ENCODE data around the gene KRAS.
"Not testable (repeated sequence)": the region's sequence is repeated elsewhere in the genome, so short reads cannot be mapped to it uniquely, and the experiment has no call there.

The KRAS gene

DNA sequence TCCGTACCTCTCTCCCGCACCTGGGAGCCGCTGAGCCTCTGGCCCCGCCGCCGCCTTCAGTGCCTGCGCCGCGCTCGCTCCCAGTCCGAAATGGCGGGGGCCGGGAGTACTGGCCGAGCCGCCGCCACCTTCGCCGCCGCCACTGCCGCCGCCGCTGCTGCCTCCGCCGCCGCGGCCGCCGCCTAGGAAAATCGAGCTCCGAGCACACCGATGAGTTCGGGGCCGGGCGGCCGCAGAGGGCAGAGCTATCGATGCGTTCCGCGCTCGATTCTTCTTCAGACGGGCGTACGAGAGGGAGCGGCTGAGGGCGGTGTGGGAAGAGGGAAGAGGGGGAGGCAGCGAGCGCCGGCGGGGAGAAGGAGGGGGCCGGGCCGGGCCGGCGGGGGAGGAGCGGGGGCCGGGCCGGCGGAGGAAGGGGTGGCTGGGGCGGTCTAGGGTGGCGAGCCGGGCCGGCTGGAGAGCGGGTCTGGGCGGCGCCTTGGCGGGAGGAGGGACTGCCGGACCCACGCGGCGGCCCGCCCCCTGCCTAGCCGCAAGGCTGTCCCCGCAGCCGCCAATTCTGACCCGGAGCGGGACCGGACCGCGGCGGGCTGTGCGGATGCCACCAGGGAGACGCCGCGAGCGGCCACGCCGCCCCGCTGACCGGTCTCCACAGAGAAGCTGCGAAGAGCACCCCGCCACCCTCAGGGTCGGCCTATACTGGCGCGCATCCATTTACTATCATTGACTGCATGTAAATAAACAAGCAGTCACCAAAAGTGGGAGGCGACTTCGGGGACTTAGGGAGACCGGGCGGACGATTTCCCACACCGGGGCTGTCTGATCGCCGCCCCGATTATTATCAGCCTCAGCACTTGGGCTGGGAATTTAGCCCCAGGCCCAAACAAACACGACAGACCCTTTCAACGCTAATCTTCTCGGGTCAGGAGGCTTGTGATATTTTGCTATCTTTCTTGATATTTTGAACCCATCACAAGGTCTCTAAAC lies at the start of gene KRAS:
Gene KRAS (minus strand): TSS at position 186 of the 987 bp plus-strand sequence.
- peak; percentile 95 for DNase-seq

DNA sequence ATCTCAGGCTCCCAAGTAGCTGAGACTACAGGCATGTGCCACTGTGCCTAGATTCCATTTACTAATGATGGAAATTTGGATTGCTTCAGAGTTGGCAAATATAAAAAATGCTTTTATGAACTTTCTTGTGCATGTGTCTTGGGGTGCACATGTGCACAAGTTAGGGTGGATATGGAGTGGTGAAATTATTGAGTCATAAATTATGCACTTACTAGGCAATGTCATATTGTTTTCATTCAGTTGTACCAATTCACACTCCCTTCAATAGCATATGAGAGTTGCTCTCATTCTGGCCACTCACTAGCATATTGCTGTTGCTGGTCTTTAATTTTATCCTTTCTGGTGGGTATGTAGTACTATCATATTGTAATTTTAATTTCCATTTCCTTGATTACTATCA lies 45.7 kb upstream of the KRAS start:
- no peak for DNase-seq

DNA sequence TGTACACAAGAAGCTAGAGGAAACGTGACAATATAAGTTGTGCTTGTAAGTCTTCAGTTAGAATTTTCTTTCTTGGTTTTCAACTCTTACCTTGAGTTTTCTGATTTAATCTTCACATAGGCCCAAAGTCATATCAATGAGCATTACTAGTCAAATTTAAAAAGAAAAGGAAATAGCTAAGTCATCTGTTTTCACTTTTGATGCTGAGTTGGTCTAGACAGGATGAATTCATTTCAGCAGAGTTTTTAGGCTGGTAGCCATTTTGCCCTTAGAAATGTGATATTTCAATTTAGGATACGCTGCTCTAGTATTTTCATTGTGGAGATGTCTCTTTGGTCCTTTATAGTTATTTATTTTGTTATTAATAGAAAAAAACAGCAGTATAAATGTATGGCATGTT lies 44.6 kb upstream of the KRAS start:
- DNase-seq = no peak

- peak; percentile 3 for DNase-seq
These were observed 42.9 kb upstream of the KRAS start for GRCh38 chr12:25293653-25294052.

DNA sequence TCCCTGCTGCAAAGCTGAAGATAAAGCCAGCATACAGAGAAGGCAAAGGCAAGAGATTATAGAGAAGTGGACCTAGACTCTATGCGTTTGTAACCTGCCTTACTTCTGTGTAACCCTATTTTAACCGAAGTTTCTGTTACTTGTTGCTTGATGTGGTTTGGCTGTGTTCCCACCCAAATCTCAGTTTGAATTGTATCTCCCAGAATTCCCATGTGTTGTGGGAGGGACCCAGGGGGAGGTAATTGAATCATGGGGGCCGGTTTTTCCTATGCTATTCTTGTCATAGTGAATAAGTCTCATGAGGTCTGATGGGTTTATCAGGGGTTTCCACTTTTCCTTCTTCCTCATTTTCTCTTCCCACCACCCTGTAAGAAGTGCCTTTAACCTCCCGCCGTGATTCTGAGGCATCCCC lies 42.1 kb upstream of the KRAS start:
- DNase-seq = not testable (repeated sequence)

DNA sequence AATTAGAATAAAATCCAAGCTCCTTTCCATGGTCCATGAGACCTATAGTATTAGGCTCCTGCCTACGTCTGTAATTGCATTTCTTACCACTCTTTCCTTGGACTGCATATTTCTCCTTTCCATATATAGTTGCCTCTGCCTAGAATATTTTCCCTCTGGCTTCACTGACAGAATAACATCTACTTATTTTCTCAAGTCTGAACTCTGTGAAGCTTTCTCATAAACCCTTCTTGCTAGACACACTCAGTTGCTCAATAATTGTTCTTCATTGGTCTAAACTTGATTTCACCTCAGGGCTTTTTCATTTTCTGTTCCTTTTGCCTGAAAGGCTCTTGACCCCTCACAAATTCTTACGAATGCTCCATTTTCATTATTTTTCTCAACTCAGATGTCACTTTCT lies 36.9 kb upstream of the KRAS start:
- no peak for DNase-seq

DNA sequence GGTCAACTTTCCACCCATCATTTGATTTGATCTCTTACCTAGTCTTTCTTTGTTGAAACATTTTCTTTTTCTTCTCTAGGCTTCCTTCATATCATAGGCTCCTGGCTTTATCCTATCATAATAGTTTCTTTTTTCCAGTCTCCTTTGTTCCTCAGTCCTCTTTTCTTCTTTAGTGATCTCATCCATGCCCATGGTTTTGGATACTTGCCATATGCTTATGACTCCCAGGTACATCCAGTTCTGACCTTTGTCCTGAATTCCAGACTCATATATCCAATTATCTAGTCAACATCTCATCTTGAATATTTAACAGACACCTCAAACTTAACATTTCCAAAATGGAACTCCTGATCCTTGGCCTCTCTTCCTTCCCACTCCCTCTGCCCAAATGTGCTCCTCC lies 36.1 kb upstream of the KRAS start:
- no peak for DNase-seq

GRCh38 chr12:25284024-25284423 lies 33.3 kb upstream of the KRAS start:
- no peak for DNase-seq

DNA sequence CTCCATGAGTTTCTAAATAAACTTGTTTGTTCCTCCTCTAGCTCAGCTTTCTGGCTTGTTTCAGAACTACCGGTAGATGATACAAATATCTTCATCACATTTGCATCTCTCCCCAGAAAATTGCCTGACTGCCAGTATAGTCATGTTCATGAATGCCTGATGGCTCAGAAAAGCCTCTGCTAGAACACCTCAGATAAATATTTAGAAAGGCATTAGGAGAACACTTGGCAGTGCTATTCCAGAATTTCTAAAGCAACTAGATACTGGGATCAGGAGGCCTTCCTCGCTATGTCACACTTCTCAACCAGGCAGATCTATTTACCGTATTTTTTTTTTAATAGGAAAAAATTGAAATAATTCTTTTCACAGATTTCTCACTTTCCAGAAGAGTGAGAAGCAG lies 32.3 kb upstream of the KRAS start:
- DNase-seq = no peak

DNA sequence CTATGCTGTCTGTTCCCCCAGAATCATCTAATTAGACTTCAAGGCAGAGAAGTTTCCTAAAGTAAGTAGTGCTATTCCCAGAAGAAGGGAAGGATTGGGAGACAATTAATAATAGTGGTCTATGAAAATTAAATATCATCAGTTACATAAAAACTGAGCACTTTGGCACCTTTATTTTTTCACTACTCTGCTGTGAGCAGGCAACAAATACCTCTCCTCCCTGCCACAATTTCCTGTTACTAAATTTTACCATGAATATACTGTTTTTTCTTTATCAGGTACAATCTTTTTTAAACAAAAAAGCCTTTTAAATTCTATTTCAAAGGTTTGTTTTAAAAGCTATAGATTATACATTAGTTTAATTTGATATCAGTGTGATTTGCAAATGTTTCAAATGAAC lies 29.4 kb upstream of the KRAS start:
- no peak for DNase-seq

DNA sequence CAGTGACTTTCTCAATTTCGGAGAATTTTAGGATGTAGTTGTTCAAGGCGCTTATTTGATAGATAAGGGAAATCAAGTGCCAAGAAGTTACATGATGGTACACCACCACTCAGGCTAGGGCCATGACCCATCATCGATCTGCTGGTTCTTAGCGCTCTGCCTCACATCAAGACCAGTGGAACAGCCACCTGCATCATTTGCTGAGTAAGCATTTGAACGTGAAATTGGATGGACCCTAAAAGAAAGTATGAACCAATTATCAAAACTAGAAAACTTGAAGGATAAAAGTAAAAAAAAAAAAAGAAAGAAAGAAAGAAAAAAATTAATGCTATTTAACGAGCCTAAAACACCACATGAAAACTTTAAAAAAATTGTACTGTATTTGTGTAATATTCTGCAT lies 27.5 kb upstream of the KRAS start:
- DNase-seq = no peak

GRCh38 chr12:25276199-25276937 lies 25.6 kb upstream of the KRAS start:
- DNase-seq = peak; percentile 58

DNA sequence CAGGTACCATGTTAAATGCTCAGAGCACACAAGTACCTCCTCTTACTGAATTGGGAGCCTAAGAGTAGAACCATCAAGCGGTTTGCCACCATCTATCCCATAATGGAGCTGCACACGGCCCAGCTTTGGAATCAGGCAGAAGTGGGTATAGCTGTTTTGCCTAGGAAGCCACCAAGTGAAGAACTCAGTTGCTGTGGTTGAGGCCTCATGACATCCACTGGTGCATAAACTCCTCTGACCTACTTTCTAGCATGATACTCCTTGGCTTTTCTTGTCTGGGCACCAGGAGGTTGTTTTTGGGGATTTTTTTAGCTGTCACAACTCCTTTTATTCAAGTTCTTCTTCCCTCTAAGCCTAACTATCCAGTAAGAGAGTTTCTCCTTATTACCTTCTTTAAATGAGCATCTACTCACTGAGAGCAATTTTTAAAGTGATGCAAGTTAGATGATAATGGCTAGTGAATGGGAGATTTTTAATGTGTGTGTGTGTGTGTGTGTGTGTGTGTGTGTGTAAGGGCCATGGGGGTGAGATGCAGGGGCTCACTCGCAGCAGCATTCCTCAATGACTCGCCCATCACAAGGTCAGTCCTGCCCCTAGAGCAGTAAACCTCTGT lies 20.9 kb upstream of the KRAS start:
- no peak for DNase-seq

GRCh38 chr12:25269701-25270100 lies 19.0 kb upstream of the KRAS start:
- no peak for DNase-seq

GRCh38 chr12:25266497-25266896 lies 15.8 kb upstream of the KRAS start:
- no peak for DNase-seq

- DNase-seq = no peak
These were observed 14.1 kb upstream of the KRAS start for GRCh38 chr12:25264862-25265261.

- no peak for DNase-seq
These were observed 13.4 kb upstream of the KRAS start for GRCh38 chr12:25264114-25264513.

- DNase-seq = no peak
These were observed 12.9 kb upstream of the KRAS start for GRCh38 chr12:25263594-25263993.

DNA sequence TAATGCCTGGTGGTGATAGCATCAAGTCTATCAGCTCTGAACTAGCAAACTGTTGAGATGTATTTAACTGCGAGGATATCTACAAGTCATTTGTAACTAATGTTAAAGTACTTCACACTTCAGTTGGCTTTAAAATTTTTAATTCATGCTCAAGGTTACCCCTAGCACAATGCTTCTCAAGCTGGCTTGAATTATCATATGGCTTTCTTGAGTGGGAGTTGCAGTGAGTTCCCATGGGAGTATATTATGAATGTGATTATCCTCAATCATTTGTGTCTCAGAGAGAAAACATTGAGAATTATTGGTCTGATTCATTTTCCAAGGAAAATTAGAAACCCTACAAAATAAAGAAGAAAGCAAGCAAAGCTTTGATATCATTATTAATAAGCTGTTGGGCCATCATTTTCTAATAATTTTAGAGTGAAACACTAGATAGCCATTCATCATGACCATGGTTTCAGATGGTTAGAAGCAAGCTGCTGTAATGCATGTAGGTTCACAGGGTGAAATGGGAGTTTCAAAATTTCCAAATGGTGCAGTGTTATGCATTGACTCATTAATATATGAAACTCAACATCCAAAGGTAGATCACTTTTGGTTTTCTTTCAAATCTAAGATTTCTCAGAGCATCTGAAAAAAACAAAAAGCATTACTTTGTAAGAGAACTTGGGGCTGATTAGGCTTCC lies 11.8 kb upstream of the KRAS start:
- no peak for DNase-seq

DNA sequence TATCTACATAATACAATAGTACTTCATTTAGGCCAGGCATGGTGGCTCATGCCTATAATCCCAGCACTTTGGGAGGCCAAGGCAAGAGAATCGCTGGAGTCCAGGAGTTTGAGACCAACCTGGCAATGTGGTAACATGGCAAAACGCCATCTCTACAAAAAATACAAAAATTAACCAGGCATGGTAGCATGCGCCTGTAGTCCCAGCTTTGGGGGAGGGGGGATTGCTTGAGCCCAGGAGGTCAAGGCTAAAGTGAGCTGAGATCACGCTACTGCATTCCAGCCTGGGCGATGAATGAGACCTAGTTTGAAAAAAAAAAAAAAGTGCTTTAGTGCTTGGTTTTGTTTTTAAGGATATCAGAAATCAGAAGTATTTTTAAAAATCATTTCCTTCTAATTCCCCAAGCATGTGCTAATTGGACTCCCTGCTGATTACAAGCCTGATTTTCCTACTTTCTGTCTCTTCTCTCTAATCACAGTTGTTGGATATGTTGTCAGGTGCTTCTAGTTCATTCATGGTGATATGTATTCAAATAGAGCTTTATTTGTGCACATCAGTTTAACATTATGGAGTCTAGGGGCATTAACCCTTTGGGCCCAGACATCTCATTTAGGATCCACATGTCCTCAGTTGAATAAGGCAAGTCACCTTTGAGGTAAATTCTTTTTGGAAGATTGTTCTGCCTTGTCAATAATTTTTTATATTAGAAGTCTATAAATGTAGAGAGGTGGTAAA lies 7.0 kb upstream of the KRAS start:
- no peak for DNase-seq

DNA sequence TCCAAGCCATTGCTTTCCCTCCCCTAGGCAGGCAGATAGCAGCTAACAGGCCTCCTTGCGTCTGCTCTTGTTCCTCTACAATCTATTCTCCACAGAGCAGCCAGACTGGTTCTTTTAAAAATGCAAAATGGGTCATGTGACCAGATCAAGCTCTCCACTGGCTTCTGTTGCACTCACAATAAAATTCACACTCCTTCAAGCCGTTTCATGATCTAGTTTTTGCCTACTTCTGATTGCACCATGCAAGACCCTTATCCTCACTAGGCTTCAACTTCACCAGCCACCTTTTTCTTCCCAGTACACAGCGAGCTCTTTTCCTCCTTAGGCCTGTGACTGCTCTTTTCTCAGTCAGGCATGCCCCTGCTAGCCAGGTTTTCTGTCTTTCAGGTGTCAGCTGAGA lies 6.1 kb upstream of the KRAS start:
- DNase-seq = no peak

DNA sequence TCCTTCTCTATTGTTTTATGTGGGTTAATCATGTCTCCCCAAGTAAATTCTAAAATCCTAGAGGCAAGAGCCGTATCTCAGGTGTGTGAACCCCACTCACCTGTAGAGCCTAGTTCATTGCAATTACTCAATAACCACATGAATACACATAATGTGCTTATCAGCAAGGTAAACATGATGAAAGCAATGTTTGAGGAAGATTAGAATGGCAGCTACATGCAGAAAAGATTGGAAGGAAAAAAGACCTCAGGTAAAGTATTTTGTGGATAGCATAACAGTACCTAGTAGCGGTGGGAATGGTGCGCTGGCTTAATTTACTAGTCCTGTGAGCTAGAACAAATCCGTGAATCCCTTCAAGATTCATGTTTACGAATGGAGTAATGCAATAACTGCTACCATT lies 5.3 kb upstream of the KRAS start:
- no peak for DNase-seq

All from NCI-H1105 treated with DMSO at 0.1 percent for 48 hours (cell line).